HG02870 (cell line): ENCODE measurements around the gene TAC4.

ENCODE experiments used
- ATAC-seq: cut with Tn5 transposase; IDR thresholded peaks from one replicate; pipeline ENCODE4 v1.9.1; 2021; ENCODE audit warnings: mild to moderate bottlenecking, moderate library complexity; ENCODE audit not compliant: unreplicated experiment

The TAC4 gene

DNA sequence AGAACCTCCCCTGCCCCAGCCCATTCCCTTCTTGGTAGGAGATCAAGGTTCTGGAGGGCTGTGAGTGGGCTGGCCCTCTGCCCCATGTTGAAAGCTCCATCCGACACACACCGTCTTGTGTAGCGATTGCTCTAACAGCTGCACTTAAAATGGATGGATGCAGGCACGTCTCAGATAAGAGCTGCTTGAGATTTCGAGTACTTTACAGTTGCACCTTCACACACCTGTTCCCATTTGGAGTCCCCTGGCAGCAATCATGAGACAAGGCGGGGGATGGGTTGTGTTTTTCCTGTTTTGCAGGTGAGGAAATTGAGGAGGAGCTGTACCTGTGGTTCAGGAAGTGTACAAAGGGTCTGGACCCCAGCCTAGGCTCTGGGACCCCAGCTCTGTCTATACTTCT, 25.6 kb upstream of the TAC4 start:
- ATAC-seq: no peak

DNA sequence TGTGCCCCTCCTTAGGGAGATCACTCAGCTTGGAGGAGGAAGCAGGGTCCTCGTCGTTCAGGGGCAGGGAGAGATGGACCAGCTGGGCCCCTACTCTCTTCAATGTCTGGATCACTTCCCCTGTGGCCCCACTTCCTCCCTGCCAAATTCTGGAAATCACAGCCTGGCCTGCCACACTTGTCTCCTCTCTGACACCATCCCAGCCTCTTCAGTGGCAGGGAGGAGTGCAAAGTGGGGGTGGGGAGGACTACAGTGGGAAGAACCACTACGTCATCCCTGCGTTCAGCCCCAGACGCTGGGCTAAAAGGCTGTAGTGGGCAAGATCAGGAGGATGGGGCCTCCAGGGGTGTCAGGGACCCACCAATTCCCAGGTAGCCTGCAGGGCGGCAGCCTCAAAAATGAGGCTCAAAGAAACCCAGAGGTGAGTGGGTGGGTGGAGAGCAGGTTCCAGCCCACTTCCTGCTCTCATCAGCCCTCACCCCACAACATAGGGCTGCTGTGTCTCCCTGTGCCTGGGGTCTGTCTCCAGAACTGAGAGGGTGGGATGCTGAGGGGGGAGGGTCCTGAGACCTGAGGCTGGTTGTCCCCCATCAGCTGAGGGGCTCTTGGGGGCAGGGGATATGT, 25.0 kb upstream of the TAC4 start:
- ATAC-seq: no peak

DNA sequence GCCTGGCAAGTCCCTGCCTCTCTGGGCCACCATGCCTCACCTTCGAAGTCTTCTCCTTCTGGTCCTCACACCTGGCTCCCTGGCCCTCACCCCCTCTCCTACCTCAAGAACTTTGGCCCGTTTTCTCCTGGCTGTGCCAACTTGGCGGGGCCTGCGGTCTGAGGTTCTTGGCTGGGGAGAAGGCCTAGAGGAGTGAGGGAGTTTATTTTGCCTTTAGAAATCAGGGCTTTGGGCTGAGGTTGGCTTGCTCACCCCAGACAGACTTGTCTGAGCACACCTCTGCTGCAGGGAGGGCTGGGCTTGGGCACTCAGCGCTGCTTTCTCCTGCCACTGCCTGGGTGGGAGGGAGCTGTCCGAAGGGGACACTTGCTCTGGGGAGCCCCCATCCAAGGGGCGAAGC, 23.3 kb upstream of the TAC4 start:
- no peak for ATAC-seq

DNA sequence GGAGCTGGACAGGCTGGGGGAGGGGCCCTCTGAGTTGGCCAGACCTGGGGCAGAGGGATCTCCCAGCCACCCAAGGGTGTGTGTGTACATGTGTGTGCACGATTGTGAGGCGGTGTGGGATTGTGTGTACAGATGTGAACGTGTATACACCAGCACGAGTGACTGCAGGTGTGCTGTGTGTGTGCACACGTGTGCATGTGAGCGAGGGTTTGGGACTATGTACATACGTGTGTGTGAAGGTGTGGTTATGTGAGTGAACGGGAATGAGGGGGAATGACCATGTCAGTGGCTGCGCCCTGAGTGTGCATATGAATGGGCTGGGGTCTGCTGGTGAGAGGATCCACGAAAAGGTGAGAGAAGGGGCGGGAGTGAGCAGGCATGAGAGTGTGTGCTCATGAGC, 22.4 kb upstream of the TAC4 start:
- no peak for ATAC-seq

DNA sequence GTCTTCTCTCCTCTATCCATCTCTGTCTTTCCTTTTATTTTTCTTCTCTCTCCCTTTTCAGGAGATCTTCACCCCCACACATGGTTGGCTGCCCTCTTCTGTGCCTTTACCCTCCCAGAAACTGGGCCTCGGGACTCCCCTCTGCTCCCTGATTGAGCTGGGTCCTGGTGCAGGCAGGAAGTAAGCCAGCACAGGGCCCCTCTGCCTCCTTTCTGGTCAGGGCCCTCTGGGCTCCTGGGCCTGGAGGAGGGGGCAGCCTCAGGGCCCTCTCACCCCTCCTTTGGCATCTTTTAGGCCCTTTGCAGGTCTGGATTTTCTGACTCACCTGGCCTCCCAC, 21.1 kb upstream of the TAC4 start:
- no peak for ATAC-seq

DNA sequence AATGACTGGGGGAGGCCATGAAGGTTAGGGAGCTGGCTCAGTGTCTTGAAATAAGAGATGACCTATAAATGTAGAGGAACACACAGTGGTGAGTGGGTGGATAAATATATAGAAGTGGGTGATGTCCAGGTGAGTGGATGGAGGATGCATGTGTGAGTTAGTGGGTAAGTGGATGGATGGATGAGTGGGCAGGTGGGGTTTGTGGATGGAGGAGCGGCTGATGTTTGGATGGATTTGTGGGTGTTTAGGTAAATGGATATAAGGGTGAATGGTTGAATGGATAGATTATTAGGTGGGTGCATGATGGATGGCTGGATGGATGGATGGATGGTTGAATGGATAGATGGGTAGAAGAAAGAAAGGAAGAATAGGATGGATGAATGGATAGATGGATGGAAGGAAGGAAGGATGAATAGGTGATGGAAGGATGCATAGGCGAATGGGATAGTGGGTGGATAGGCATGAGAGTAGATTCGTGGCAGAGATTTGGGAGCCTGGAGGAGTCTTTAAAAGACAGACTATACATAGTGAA, 19.1 kb upstream of the TAC4 start:
- ATAC-seq: no peak

DNA sequence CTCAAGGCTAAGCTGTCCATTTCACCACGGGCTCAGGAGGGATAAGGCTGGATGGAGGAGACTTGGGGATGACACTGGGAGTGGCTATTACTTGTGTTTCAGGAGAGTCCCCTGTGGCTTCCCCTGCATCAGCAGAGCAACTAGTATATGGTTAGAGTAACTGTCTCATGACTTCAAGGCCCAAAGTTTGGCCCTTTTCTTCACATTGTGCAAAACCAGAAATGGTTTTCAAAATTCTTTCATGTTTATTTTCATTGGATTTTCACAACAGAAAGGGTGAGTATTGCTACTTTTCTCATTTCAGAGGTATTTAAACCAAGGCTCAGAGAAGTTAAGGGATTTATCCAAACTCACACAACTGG, 18.1 kb upstream of the TAC4 start:
- ATAC-seq: no peak

DNA sequence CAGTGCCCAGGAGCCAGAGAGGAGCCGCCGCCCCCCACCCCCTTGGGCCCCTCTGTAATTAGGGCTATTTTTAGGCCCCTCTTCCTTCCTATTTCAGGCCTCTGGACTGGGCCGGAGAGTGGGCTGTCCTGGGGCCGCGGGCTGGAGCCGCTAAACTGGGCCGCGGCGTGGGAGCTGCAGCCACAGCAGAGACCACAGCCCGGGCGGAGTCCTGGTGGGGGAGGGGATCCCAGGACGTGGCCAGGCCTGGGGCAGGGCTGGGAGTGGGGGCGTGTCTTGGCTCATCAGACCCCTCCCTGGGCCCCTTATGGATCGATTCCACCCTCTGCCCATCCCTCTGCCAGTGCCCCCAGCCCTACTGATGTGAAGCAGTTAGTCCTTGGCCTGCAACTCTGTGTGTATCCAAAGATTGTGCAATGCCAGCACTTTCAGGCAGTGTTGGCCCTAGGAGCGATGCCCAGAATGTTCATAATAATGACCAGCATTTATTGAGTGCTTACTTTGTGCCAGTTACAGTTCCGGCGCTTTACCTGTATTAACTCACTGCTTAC, 15.0 kb upstream of the TAC4 start:
- no peak for ATAC-seq

DNA sequence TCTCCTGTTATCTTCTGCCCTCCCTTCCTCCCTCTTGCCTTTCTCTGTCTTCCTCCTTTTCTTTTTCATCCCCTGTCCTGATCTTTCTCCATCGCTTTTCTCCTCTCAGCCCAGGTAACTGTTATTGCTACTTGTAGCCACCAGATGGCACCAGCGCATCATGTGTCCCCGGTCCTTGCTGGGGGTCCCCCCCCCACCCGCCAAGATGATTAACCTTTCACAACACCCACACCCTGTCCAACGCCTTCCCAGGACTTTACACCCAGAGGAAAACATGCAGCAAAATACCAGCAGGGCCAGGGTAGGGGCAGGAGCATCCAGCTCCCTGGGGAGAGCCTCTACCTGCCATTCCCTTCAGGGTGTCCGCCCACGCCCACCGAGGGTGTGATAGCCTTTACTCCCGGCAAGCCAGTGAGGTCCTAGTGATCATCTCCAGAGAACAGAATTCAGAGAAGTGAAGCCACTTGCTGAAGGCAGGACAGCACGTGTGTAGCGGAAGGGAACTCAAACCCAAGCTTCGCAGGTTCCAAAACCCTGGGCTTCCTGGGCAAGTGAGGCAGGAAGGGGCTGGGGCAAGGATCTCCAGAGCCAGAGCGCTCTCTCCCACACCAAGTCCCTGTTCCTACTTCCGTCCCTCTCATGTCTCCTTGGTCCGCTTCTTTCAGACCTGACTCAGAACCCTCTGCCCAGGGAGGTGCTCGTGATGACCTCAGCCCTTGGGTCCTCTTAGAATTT, 13.4 kb upstream of the TAC4 start:
- no peak for ATAC-seq

DNA sequence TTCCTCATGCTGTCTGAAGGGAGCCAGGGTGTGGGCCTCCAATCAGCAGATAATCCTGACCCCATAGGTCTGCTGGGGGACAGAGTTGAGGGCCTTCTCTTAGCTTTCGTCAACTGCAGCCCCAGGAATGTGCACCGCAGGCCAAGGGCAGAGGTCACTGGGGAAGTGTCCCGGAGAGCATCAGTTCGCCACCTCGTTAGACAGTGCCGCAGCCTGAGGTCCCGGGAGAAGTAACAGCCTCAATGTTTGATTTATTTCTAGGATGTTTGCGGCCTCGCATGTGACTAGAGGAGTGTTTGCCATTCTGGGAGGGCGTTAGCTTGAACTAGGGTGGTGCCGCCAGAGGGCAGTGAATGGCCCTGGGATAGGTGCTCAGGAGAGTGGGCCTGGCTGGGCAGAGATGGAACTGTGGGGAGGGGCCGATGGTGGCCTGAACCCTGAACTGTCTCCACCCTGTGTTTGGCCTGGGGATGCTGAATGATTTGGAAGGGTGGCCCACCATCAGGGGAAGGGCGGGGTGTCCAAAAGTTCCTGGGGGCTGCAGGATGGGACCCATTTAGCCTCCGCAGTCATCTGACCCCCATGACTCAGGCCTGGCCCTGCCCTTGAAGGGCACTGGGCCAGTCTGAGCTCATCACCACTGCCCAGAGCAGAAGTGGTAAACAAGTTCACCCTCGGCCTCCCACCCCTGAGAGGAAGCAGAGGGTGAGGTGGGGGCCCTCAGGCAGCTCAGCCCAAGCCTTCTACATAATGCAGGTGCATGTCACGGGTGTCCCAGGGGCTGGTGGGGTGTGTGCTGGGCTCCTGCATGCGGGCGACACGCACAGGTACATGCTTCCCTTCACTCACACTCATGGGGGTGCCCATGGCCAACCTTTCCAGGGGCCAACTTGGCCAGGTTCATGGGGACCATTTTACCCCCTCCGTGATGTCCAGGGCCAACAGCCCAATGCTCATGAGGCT, 12.4 kb upstream of the TAC4 start:
- ATAC-seq: no peak

DNA sequence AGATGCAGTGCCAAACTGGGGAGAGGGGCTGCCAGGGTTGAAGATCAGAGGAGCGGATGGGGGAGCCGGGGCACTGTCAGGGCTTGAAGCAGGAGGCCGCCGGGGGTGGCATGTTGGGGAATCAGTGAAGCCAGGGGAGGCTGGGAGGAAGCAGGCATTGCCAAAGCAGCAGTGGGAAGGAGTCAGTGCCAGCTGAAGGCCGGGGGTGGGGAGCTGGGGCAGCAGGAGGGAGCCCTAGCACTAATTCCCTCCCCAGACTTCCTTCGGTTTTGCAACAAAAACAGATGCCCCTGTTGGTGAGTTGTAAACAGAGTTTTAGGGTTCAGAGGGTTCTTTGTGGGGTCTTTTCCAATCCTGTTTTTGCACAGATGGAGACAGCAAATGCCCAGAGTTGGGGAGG, 10.9 kb upstream of the TAC4 start:
- ATAC-seq: no peak

DNA sequence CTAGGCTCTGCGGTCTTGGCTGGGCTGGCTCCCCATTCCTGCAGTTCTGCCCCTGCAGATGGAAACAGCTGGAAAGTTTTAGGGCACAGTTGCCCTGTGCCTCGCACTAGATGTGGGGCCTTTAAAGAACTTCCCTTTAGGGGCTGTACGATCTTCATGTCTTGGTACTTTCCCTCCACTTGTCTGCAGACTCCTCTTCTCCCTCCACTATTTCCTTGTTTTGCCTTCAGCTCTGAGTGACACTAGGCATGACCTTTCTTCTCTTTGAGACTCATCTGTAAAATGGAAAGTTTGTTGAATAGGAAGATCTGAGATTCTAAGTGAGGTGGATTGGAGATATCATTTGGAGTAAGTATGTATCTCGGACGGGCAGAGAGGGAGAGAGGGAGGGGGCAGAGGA, 6.3 kb upstream of the TAC4 start:
- ATAC-seq: no peak

DNA sequence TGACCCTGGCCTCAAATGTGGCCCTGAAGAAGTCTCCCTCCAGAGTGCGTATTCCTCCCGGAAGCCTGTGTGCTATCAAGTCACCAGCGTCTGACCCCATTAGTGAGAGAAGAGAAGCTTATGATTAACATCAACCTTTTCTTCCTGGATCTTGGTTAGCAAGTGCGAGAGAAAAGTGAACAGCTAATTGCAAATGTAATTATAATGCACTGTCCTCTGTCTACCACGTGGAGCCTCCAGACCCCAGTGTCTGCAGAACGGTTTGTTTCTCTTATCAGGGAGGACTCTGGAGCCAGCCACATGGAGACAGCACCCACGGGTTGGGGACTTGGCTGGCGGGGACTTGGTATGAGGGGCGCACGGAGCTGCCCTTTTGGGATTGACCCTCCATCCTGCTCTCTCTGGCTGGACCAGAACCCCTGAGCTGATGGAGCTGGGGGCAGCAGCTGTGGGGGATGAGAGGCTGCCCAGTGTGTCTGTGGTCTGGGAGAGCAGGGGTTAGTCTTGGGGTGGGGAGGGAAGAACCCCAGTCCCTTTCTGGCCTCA, 5.7 kb upstream of the TAC4 start:
- no peak for ATAC-seq

DNA sequence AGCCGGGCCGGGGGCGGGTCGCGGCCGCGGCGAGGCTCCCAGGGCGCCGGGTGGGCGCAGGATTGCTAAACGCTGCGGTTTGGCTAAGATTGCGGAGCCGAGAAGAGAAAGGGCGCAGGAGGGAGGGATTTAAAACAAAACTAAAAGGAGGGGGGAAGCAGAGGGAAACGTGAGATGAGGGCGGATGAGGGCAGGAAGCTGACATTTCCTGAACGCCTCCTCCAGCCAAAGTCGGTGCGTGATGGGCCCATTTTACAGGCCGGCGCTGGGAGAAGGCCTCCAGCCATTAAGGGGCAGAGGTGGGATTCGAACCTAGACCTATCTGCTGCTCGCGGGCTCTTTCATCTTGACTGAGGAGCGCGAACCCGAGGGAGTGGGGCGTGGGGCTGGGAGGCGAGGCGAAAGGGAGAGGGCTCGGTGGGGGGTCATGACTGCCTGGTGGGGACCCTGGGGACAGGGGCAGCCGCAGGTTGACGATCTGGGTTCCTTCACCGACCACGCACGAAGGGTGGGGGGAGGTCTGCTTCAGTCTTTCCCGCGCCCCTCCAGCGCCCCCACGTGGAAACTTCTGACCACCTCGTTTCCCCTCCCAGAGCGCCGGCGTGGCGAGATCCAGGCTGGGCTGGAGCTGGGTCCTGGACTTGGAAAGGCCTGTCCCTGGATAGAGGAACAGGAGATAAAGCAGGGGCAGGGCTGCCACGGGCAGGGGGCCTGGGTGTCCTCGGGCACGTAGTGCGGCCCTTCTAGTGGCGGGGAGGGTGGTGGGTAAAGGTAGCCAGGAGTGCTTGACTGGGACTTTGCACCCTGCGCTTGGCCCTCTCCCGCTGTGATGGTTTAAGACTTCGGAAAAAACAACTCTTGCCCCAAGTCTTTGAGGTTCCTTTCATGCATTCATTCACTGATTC, 3.8 kb upstream of the TAC4 start:
- ATAC-seq: no peak

DNA sequence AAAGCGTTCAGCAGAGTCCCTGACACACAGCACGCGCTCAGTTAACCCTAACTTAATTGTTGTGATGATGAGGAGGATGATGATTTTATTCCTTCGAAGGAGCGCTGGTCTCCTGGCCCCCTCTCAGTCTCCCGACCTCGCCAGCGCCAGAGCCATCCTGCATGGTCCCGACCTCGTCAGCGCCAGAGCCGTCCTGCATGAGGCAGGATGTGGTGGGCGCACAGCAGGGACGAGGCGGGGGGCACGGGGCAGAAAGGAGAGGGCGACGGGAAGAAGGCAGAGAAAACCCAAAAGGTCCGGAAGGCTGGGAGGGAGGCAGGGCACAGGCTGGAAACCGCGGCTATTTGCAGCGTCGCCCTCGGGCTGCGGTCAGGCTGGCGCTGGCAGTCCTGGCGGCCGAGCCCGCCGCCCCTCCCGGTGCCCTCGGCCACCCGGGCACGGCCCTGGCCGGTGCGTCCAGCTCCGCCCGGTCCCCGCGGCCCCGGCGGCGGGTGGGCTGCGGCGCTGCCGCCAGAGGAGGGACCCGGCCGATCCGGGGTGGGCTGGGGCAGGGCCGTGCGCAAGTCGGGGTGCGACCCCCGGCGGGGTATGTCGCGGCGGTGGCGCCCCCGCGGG, 3.0 kb upstream of the TAC4 start:
- ATAC-seq: no peak

DNA sequence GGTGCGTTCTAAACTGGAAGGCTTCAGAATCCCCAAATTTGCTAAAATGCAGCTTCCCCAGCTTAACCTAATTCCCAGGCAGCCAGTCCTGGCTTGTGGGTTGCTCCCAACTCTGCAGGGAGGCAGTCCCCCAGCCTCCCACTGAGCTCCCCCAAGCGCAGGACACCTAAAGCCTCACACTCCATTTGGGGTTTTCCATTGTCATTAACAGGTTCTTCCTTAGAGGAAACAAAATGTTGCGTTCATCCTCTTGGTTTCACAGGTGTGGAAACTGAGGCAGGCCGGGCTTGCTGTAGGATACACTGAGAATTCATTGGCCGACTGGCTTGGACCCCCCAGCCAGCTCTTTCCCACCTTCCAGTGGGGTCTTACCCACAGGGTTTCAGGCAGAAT, 2.3 kb upstream of the TAC4 start:
- ATAC-seq: no peak

DNA sequence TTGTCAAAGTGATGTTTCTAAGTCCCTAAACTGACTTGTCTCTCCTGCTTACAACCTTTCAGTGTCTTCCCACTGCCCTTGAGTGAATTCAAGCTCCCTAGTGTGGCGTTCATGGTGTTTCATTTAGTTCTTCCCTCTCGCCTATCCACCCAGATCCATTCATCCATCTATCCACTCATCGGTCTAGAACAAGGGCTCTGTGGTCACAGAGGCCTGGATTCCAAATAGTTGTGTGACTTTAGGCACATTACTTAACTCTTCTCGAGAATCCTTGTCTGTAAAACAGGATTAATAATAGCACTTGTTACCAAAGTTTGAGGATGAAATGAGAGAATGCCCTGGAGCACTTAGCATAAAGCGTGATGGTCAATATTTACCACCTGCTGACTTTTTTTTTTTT, 870 bp upstream of the TAC4 start:
- no peak for ATAC-seq

DNA sequence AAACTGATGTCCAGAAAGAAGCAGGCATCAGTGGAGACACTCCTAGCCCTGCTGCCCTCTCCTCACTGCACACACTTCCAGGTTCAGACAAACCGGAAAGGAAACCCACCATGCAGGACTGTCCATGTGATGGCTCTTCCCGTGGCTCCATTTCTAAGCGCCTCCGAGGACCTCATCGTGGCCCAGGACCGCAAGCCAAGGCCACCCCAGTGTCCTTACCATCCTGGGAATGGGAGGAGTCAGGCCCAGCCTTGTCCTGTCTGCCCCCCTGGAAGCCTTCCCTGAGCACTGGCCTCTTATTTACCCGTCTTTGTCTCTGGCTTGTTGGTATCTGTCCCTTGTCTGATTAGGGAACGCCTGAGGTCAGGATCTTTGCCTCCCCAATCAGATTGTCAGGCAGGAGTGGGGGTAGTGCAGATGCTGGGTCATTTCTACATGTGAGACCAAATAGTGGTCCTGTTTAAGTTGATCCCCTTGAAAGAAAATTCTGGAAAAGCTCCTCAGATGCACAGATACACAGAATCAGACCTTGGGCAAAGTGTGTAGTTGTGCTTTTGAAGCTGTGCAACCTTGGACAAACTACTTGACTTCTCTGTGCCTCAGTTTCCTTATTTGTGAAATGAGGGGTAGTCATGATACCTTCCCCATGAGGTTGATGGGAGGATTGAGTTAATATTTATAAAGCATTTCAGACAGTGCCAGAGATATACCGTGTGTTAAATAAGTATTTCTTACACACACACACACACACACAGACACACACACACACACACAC, 744 bp downstream of the TAC4 start:
- no peak for ATAC-seq

DNA sequence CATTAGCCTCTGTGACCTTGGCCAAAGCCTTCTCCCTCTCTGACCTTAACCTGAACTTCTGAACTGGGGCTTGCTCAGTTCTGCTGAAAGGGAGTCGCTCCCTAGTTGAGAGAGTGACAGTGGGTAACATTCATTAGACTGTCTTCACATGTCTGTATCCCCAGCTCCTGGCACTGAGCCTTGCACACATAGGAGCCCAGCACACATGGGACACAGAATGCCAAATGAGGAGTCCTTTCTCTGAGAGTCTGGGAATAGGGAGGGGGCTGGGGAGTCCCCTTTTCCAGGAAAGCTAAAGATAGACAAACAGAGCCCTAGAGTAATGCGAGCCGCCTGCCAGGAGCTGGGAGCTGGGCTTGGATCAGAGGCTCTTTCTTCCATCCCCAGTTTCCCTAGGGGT, 2.5 kb downstream of the TAC4 start:
- ATAC-seq: no peak
